GM19463 (cell line): Measurements from ENCODE around the gene FAM168B.
"Not testable (repeated sequence)": the region's sequence is repeated elsewhere in the genome, so short reads cannot be mapped to it uniquely, and the experiment has no call there.

Source experiments
- ATAC-seq: cut with Tn5 transposase; IDR thresholded peaks from one replicate; pipeline ENCODE4 v1.9.1; 2021; ENCODE audit warnings: mild to moderate bottlenecking, moderate library complexity; ENCODE audit not compliant: unreplicated experiment

FAM168B gene

DNA sequence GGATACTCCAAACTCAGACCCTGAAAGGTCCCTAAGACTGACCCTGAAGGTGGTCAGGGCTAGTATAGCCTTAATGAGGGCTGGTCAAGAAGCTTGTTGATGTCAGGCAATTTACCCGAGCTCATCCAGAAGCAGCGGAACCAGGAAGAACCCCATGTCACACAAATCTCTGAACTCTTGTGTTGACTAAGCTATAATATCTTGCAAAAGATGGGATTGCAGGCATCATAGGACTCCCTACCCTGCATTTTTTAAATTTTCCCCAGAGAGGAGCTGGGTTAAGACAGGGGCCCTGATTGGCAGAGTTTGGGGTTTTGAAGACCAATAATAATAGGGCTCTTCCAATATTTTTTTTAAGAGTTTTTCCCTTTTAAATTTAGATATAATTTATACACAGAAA, 9.9 kb upstream of the FAM168B start:
- ATAC-seq: no peak

DNA sequence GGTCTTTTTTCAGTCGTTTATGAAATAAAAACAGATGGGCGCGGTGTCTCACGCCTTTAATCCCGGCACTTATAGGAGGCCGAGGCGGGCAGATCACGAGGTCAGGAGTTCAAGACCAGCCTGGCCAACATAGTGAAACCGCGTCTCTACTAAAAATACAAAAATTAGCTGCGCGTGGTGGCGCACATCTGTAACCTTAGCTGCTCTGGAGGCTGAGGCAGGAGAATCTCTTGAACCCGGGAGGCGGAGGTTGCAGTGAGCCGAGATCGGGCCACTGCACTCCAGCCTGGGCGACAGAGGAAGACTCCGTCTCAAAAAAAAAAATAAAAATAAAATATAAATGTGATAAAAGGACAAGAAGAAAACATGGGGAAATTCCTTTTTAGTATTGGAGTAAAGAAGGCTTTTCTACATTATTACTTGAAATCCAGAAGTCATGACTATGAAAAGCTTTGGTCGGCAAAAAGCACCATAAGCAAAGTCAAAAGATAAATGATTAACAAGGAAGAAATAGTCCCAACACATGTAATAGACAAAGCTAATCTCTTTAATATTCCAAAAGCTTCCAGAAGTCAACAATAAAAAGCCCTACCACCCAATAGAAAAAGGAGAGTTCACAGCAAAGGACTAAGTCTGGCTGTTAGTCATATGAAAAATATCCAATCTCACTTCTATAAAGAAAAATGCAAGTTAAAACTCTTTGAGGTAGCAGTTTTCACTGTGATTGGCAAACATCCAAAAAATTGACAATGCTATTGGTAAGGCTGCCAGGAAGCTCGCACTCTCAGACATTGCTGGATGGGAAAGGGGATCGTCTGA, 1.4 kb upstream of the FAM168B start:
- no peak for ATAC-seq

DNA sequence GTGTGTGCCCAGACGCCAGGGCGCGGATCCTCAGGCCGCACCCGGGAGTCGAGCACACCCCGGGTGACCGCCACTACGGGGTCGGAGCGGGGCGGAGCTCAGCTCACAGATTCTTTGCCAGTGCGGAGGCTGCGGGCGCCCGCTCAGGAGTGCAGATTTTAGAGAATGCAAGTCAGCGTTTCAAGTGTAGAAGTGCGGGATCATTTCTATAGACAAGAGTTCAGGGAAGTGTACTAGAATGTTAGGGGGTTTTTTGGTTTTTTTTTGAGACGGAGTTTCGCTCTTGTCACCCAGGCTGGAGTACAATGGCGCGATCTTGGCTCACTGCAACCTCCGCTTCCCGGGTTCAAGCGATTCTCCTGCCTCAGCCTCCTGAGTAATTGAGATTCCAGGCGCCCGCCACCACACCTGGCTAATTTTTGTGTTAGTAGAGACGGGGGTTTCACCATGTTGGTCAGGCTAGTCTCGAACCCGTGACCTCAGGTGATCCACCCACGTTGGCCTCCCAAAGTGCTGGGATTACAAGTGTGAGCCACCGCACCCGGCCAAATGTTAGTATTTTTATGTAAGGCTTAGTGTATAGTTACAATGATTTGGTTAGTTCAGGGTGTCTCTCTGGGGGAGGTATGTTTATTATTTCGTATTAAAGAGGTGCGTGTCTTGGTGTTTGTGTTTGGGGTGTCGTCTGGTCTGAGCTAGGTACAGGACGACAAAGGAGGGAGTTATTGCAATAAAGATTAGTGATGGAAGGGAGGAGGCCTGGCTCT, 619 bp upstream of the FAM168B start:
- ATAC-seq: peak; percentile 56

DNA sequence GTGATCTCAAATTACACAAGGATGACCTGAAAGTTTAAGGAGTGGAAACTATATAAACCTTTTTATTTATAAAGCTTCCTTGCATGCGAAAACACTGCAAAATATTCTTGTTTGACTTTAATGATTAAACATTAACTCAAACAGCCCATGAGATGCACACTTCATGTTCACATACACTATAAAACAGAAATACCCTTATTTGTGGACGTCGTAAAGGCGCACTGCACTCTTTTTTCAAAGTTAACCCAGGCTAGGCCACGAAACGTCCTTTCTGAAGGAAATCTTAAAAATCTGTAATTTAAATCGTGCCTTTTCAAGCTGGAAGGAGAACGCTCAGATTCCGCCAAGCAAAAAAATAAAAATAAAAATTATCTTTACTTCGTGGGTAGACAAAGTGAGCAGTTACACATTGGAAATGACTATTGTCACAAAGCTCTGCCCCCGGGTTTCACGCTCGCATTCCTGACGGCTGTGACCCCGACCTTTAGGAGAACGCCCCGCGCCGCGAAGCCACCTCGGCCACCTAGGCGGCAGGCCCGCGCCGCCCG, 728 bp downstream of the FAM168B start:
- ATAC-seq: no peak

DNA sequence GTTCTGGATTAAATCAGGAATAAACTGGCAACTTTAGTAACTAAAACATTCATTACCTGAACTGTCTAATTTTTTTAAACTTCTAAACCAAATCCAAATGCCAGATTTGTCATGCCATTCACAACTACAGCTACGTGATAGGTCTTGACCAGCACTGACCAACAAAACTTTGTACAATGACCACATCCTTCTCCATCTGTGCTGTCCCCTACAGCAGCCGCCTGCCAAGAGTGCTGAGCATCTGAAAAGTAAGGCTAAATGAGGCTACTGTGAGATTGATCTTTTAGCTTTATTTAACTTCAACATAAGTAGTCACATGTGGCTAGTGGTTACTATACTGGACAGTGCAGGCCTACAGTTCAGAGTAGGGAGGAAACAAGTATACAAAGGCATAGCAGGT, 7.6 kb downstream of the FAM168B start:
- no peak for ATAC-seq

DNA sequence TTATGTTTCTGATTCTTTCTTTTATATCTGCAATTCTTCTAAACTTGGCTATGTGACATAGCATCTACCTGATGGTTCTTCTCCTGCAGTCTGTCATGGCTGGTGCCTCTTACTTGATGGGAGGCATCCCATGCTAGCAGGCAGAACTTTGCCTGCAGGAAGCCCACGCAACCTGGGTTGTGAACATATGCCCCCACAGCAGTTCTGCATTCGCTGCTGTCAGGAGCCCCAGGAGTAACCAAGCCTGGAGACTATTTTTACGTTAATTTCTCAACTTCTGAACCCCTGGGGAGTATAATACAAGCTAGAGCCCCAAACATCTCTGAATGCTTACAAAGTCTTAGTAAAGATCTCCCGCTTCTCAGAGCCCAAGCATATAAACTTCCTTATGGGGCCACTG, 12.1 kb downstream of the FAM168B start:
- no peak for ATAC-seq

DNA sequence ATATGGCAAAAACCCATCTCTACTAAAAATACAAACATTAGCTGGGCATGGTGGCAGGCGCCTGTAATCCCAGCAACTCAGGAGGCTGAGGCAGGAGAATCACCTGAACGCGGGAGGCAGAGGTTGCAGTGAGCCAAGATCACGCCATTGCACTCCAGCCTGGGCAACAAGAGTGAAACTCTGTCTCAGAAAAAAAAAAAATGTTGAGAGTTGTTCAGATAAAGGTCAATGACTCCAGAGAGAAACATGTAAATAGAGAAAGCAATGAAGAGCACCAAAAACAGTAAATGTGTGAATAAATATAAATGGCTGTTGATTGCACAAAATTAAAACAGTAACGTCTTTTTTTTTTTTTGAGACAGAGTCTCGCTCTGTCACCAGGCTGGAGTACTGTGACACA, 13.3 kb downstream of the FAM168B start:
- not testable (repeated sequence) for ATAC-seq

DNA sequence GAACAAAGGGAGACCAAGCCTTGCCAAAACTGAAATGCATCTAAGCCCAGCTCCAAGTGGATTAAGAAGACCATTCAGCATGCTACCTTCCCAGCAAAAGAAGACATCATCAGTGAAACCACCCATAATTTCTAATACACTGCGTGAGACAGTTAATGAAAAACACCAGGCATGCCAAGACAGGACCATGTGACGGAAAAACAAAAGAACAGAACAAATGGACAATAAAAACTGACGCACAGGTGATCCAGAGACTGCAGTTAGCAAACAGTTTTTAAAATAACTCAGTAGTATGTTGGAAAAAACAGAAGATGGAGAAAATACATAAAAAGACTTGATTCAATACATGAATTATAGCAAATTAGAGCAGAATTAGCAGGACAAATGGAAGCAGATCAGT, 15.3 kb downstream of the FAM168B start:
- ATAC-seq: no peak

DNA sequence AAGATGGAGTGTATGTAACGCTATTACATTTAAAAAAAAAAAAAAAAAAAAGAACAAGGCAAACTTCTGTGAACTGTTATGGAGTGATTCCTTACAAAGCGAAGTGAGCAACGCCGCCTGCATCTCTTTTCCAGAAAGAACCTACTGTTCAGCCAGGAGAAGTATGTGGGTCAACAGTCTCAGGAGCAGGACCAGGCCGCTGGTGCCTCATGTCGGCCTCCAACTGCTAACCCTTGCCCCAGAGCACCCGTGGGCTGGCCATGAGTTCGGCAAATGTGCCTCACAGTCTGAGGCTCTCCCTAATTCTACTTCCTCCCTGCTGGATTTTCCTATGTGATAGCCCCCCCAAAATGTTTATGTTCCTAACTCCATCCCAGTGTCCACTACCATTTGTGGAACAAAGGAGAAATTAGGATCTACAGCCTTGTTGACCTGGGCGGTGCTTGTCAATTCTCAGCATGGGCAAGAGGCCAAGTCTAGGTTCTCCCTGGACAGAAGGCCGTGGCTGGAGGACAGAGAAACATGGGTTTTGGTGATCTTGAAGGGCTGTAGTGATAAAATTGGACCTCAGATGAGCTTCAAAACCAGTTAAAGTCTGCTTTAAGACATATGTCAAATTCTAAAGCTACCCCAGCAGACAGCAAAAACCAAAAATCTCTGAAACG, 15.9 kb downstream of the FAM168B start:
- no peak for ATAC-seq

DNA sequence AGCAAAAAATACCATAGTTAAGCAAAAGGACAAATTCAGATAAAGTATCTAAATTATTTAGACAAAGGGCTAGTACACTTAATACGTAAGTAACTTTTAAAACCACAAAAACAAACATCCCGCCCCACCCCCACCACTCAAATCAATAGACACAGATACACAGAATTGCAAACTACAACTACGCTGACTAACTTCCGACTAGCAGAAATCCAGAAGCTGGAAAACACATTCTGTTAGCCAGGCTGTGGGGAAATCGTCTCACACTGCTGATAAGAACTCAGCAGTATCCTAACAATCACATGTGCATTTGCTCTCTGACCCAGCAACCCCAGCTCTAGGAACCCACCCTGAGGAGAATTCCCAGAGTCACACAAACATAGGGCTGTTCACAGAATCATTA, 16.6 kb downstream of the FAM168B start:
- no peak for ATAC-seq

DNA sequence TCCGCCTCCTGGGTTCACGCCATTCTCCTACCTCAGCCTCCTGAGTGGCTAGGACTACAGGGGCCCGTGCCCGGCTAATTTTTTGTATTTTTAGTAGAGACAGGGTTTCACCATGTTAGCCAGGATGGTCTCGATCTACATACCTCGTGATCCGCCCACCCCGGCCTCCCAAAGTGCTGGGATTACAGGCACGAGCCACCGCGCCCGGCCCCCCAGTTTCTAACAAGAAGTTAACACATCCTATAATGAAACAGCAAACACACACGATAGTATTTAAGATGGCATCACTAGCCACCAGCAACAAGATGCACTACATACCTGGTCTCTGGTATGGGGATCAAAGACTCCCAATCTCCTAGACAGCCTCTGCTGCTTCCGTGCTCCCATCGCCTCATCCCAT, 17.7 kb downstream of the FAM168B start:
- ATAC-seq: not testable (repeated sequence)

DNA sequence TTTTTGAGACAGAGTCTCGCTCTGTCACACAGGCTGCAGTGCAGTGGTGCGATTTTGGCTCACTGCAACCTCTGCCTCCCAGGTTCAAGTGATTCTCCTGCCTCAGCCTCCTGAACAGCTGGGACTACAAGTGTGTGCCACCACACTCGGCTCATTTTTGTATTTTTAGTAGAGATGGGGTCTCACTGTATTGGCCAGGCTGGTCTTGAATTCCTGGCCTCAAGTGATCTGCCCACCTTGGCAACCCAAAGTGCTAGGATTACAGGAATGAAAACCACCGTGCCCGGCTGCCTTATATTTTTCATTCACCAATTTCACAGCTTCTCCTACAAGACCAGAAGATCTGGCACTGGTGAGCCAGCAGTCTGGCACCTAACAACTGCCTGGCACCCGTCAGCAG, 25.1 kb downstream of the FAM168B start:
- not testable (repeated sequence) for ATAC-seq

DNA sequence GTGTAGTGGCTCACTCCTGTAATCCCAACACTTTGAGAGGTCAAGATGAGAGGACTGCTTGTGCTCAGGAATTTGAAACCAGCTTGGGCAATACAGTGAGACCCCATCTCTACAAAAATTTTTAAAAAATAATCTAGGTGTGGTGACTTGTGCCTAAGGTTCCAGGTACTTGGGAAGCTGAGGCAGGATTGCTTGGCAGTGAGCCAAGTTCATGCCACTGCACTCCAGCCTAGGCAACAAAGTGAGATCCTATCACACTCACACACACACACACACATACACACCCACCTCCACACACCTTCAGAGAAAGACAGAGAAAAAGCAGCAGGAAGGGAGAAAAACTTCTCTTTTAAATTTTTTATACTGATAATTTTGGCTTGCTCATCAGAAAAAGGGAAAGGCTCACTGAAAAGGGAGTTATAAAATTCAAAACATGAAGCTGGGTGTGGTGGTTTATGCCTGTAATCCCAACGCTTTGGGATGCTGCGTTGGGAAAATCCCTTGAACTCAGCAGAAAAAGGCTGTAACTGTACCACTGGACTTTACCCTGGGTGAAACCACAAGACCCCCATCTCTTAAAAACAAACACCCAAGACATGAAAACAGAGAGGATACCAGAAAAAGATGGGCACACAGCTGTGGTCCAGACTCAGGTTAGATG, 25.7 kb downstream of the FAM168B start:
- ATAC-seq: no peak

DNA sequence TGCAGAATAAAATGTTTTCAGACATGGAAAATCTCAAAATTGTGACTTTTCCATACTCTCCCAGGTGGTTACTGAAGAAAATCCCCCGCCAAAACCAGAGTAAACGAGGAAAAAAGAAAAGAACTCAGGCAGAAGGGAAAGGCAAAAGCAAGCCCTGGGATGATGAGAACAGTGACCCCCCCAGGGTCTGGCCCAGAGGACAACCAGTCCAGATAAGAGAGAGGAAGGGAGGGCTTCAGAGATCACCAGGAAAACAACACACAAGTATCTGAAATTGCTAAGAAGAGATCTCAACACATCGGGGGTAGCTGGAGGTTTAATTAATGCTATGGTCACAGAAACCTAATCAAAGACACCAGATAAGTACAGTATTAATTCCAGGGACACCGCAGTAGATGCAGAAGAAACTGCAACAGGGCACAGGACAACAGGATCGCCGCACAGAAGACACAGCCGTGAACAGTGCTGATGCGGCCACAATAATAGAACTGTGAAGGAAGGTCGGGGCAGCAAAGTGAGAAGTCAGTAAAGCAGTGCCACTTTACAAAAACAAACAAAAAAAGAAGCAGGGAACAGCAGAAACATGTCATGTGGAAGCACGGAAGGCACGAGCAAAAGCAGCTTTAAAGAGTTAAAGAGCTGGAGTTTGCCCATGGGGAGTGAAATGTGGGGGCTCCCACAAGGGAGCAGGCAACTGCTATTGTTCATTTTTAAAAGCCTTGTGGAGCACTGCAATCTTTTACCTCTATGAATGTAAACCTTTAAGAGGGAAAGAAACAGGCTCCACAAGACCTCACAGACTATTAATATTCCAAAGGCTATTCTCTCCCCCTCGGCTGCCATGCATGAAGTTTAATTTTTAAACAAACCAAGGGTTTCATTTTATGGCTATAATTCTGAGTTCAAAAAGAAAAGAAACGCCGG, 28.4 kb downstream of the FAM168B start:
- no peak for ATAC-seq

DNA sequence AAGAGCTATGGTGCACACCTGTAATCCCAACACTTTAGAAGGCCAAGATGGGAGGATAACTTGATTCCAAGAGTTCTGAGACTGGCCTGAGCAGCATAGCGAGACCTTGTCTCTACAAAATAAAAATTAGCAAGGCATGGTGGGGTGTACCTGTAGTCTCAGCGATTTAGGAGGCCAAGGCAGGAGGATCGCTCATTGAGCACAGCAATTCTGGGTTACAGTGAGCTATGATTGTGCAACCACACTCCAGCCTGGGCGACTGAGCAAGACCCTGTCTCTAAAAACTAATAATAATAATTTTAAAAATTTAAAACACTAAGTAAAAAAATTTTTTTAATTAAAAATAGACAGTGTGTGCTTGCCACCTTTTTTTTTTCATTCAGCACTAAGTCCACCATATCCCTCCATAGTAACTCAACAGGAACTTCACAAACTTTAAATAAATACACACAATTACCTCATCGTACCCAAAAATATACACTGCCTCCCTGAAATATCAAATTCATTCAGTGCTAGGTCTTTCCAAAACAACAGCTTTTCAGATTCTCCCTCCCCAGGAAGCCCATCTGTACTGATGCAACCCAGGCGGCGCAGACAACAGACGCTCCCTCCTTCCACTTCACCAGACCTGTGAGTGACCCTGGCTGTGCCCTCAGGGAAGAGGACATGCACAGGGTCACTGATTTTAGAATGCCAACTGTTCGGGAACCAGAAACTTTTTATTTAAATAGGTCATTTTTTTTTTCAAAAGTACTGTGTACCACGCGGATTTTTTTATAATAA, 29.6 kb downstream of the FAM168B start:
- no peak for ATAC-seq

DNA sequence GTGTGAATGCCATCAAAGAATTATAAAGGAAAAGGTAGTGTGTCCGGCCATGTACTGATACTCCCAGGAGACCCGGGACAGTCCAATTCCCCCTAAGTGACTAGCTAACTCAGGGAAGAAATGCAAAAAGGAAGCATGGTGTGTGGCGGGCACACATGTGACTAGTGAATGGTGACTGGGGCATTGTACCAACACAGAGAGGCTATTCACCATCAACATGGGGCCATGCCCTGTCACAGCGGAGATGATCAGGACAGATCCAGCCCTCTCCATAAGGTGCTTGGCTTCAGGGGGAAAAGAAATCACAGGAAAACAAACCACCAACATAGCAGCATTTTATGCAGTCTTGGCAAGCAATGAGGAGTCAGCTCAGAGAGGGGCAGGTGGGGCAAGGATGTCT, 34.3 kb downstream of the FAM168B start:
- no peak for ATAC-seq

DNA sequence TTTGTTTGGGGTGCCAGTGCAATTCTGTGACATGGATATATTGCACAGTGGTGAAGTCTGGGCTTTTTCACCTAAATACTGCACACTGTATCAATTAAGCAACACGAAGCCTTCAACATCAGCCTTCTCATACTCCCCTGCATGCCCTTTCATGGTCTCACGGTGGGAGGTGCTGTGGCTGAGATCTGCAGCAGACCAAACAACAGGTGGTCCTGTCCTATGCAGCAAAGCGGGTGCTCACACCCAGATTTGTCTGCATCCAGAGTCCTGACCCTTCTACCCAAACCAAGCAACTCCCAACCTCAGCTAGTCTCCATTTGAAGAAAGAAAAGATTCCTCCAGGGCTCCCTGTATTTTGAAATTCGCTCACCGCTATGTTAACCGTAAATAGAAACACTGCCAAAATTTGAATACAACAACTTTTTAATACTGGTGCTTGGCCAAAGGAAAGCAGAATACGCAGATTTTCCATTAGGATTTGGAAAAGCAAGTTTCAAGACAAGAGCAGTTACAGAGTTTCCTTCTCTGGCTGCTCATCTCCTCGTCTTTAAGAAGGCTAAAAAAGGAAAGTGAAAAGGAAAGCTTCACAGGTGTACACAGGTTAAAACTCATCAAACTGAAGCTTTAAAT, 34.9 kb downstream of the FAM168B start:
- ATAC-seq: no peak

DNA sequence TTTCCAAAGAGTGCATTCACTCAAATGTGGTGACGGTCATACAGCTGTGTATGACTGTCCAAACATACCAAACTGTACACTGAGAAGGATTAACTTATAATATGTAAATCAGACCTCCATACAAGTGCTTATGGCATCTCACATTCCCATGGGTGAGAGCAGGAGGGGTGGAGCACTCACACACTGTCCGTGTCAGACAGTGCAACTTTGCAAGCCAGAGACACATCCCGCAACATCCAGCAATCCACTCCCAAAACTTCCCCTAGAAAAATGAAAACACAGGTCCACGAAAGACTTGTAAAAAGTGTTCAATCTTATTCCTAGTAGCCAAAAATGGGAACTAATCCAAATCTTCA, 36.4 kb downstream of the FAM168B start:
- ATAC-seq: no peak
